Activated CD4-positive, alpha-beta T cell treated with anti-CD3 and anti-CD28 coated beads for 36 hours (primary cell): ENCODE measurements around the gene BCL2L15. TPM values are rescaled to one million over a fixed set of nuclear protein-coding genes. Genes with fewer than 3 reads are reported as not detected.

Experiments used
- ATAC-seq: fragments of 200-7000 bp; cut with Tn5 transposase; one replicate; pipeline ENCODE4 v1.10.0; 2021; ENCODE audit warnings: mild to moderate bottlenecking, moderate library complexity
- CTCF ChIA-PET: fragments of 350-600 bp; sonication (Branson Sonifier 250); formaldehyde crosslinking; loops from one replicate; lab custom pipeline; 2021; ENCODE audit warnings: antibody characterized with exemption; lab: Charles Lee
- POLR2A ChIA-PET: fragments of 350-600 bp; sonication (Branson Sonifier 250); formaldehyde crosslinking; loops from one replicate; lab custom pipeline; 2021; ENCODE audit warnings: antibody characterized with exemption, inconsistent platforms; lab: Charles Lee
- DNase-seq: peaks from one replicate; pipeline ENCODE4 v3.0.0-alpha.2; 2020
- H3K27ac Mint-ChIP-seq: one replicate; pipeline ENCODE4 v1.8.0; 2021; ENCODE audit warnings: mixed read lengths
- H3K27me3 Mint-ChIP-seq: one replicate; pipeline ENCODE4 v1.8.0; 2021; ENCODE audit warnings: mixed read lengths
- H3K36me3 Mint-ChIP-seq: one replicate; pipeline ENCODE4 v1.8.0; 2021; ENCODE audit warnings: low read depth, mixed read lengths
- H3K4me1 Mint-ChIP-seq: one replicate; pipeline ENCODE4 v1.8.0; 2021; ENCODE audit warnings: mixed read lengths
- H3K4me3 Mint-ChIP-seq: one replicate; pipeline ENCODE4 v1.8.0; 2021; ENCODE audit warnings: mild to moderate bottlenecking, moderate library complexity, mixed read lengths
- H3K9me3 Mint-ChIP-seq: one replicate; pipeline ENCODE4 v1.8.0; 2021; ENCODE audit warnings: low read depth, mixed read lengths
- intact Hi-C, 2 experiments: fragments of 100-400 bp; cut with DNase I in 1 of 2; cut with micrococcal nuclease in 1 of 2; formaldehyde crosslinking; loops; one replicate each; pipeline versions ENCODE4 v1.14.2 to v1.15.1; 2022 to 2024; cut with DNase I, micrococcal nuclease
- total RNA-seq, 2 experiments: library from RNA; stranded (reverse); gene quantifications; one replicate each; pipeline ENCODE4 v1.2.3, GENCODE V29; 2021

The BCL2L15 gene
- 1 to 10 TPM; 1.1 to 1.3 TPM for total RNA-seq

GRCh38 chr1:113887402-113888175 lies at the start of gene BCL2L15:
TSS of gene BCL2L15 (minus strand) at chr1:113887581. CDS start at chr1:113887375, 206 bp downstream.
- no peak within 1 kb of the TSS for H3K4me3 Mint-ChIP-seq
- H3K9me3 Mint-ChIP-seq = no peaks in the 10 kb centered on the region
- peaks cover 4% of the 10 kb centered on the region for H3K36me3 Mint-ChIP-seq
- no peaks in the 10 kb centered on the region for H3K27me3 Mint-ChIP-seq
- DNase-seq (no peak), ATAC-seq (no peak)
- H3K4me1 Mint-ChIP-seq = peaks cover 13% of the 10 kb centered on the region
- ChIA-PET CTCF (interaction anchor here (1.0 kb wide), 2 partner anchors 52 to 59 kb away, joined by 3 read pairs; no protein-coding TSS in a partner anchor), POLR2A (no interaction called here)
- intact Hi-C loops = no loop called here
- H3K27ac Mint-ChIP-seq = no peak within 1 kb of the TSS

DNA sequence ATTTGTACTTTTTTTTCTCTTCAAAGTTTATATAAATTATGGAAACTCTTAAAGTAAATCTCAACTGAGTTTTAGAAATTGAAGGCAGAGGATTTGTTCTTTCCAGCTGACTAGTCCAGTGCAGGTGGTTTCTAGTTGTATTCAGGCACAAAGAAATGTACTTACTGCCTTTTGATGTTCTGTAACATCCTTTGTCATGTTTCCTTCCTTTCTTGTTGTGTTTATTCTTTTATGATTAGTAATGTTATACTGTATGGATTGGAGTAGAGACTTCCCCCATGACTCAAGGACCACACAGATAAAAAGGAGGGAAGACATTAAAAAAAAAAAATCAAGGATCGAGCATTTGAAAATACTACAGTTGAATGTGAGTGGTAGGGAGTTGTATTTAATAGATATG lies 49.8 kb upstream of the BCL2L15 start:
- H3K4me1 Mint-ChIP-seq = peaks cover 85% of the 10 kb centered on the region
- ATAC-seq (no peak), DNase-seq (no peak)
- no peaks in the 10 kb centered on the region for H3K27me3 Mint-ChIP-seq
- peak overlapping the region; percentile 4 for H3K4me3 Mint-ChIP-seq
- intact Hi-C loops = no loop called here
- peaks cover 45% of the 10 kb centered on the region for H3K36me3 Mint-ChIP-seq
- H3K9me3 Mint-ChIP-seq = no peaks in the 10 kb centered on the region
- ChIA-PET POLR2A (no interaction called here), CTCF (interaction anchor here (2.1 to 13.6 kb wide), 2 partner anchors 13 to 21 kb away, joined by 8 to 155 read pairs; no protein-coding TSS in a partner anchor)
- peak overlapping the region; percentile 70 for H3K27ac Mint-ChIP-seq

GRCh38 chr1:113935970-113936369 lies 48.6 kb upstream of the BCL2L15 start:
- Mint-ChIP-seq H3K9me3 (no peaks in the 10 kb centered on the region), H3K27me3 (no peaks in the 10 kb centered on the region), H3K4me1 (peaks cover 86% of the 10 kb centered on the region), H3K4me3 (no peak overlapping the region), H3K36me3 (peaks cover 37% of the 10 kb centered on the region), H3K27ac (peak overlapping the region; percentile 44)
- intact Hi-C loops = no loop called here
- DNase-seq = no peak
- POLR2A ChIA-PET = no interaction called here
- ATAC-seq = no peak
- CTCF ChIA-PET = interaction anchor here (2.1 to 13.6 kb wide), 2 partner anchors 14 to 22 kb away, joined by 8 to 155 read pairs; no protein-coding TSS in a partner anchor

DNA sequence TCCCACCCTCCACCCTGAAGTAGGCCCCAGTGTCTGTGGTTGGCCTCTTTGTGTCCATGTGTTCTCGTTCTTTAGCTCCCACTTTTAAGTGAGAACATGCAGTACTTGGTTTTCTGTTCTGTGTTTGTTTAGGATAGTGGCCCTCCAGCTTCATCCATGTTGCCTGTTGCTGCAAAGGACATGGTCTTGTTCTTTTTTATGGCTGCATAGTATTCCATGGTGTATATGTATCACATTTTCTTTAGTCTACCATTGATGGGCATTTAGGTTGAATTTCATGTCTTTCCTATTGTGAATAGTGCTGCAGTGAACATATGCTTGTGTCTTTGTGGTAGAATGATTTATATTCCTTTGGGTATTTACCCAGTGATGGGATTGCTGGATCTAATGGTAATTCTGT lies 47.8 kb upstream of the BCL2L15 start:
- peak overlapping the region; percentile 61 for H3K27ac Mint-ChIP-seq
- H3K4me1 Mint-ChIP-seq = peaks cover 79% of the 10 kb centered on the region
- no peaks in the 10 kb centered on the region for H3K9me3 Mint-ChIP-seq
- H3K36me3 Mint-ChIP-seq = peaks cover 29% of the 10 kb centered on the region
- no peak overlapping the region for H3K4me3 Mint-ChIP-seq
- ATAC-seq (no peak), DNase-seq (no peak)
- ChIA-PET CTCF (interaction anchor here (0.6 to 13.6 kb wide), 4 partner anchors 15 to 168 kb away, joined by 3 to 155 read pairs (median 6); no protein-coding TSS in a partner anchor), POLR2A (interaction anchor here (0.6 kb wide), 2 partner anchors 39 to 129 kb away, joined by 4 to 5 read pairs; no protein-coding TSS in a partner anchor)
- no peaks in the 10 kb centered on the region for H3K27me3 Mint-ChIP-seq
- intact Hi-C loops = no loop called here

DNA sequence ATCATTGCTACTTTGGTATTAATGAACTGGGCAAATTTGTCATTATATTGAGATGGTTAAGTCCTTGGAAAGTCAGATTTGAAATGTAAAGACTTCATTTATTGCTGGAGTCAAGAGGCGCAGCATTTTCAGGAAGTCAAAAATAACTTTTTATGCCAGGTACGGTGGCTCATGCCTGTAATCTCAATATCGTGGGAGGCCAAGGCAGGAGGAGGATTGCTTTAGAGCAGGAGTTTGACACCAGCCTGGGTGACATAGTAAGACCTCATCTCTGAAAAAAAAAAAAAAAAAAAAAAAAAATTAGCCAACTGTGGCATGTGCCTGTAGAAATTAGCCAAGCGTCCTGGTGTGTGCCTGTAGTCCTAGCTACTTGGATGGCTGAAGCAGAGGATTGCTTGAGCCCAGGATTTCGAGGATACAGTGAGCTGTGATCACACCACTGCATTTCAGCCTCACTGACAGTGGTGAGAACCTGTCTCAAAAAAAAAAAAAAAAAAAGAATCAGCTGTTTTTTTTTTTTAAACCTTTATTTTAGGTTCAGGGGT lies 47.2 kb upstream of the BCL2L15 start:
- H3K36me3 Mint-ChIP-seq = peaks cover 29% of the 10 kb centered on the region
- no peak for ATAC-seq
- ChIA-PET POLR2A (interaction anchor here (0.6 kb wide), 2 partner anchors 40 to 128 kb away, joined by 4 to 5 read pairs; no protein-coding TSS in a partner anchor), CTCF (interaction anchor here (0.6 to 13.6 kb wide), 3 partner anchors 15 to 167 kb away, joined by 3 to 155 read pairs (median 4); no protein-coding TSS in a partner anchor)
- H3K9me3 Mint-ChIP-seq = no peaks in the 10 kb centered on the region
- H3K27me3 Mint-ChIP-seq = no peaks in the 10 kb centered on the region
- intact Hi-C loops = loop anchor here in 1 of 2 experiments (5.0 kb wide), 1 partner anchor 43 kb away; the partner anchor contains the start of gene OLFML3
- H3K27ac Mint-ChIP-seq = peak overlapping the region; percentile 90
- H3K4me3 Mint-ChIP-seq = peak overlapping the region; percentile 84
- no peak for DNase-seq
- peaks cover 73% of the 10 kb centered on the region for H3K4me1 Mint-ChIP-seq

DNA sequence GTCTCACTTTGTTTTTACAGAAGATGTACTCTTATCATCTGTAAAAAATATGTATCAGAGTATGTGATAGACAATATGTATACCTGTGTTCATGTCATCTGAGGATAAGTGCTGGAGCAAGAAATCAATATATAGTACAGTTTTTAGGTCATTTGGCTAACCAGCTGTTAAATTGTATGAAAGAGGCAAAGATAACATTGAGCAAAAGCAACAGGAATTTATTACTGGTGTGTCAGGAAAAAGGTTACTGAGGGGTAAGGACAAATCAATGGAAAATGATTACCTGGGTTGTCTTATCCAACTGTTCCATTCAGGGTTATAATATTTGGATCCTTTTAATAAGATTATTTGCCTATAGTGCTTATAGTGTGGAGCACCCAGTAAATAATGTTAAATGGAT lies 46.6 kb upstream of the BCL2L15 start:
- intact Hi-C loops = loop anchor here in 1 of 2 experiments (5.0 kb wide), 1 partner anchor 43 kb away; the partner anchor contains the start of gene OLFML3
- peaks cover 26% of the 10 kb centered on the region for H3K36me3 Mint-ChIP-seq

GRCh38 chr1:113931451-113931851 lies 44.1 kb upstream of the BCL2L15 start:
- ChIA-PET POLR2A (interaction anchor here (0.6 to 4.3 kb wide), 7 partner anchors 9 to 572 kb away, joined by 3 to 78 read pairs (median 5); partner anchors contain the start of genes AP4B1 and DCLRE1B), CTCF (interaction anchor here (0.7 to 13.6 kb wide), 6 partner anchors 9 to 99 kb away, joined by 4 to 155 read pairs (median 20); partner anchors contain the start of genes AP4B1 and DCLRE1B)
- intact Hi-C loops = loop anchor here (1.0 to 5.0 kb wide), 4 partner anchors 9 to 1313 kb away; partner anchors contain the start of genes CAPZA1 (in 1 of the 2), OLFML3 (in 1 of the 2) and ST7L (in 1 of the 2)
- DNase-seq (no peak), ATAC-seq (no peak)
- Mint-ChIP-seq H3K9me3 (no peaks in the 10 kb centered on the region), H3K4me1 (peaks cover 61% of the 10 kb centered on the region), H3K27me3 (no peaks in the 10 kb centered on the region), H3K27ac (peak overlapping the region; percentile 90), H3K36me3 (peaks cover 17% of the 10 kb centered on the region), H3K4me3 (peak overlapping the region; percentile 84)

More for the DNA sequence above, 46.6 kb upstream of the BCL2L15 start:
- Mint-ChIP-seq H3K27me3 (no peaks in the 10 kb centered on the region), H3K4me3 (peak overlapping the region; percentile 84), H3K27ac (peak overlapping the region; percentile 90), H3K9me3 (no peaks in the 10 kb centered on the region), H3K4me1 (peaks cover 67% of the 10 kb centered on the region)
- DNase-seq (no peak), ATAC-seq (no peak)
- ChIA-PET CTCF (interaction anchor here (0.9 to 13.6 kb wide), 2 partner anchors 16 to 122 kb away, joined by 3 to 155 read pairs; partner anchors contain the start of gene RSBN1), POLR2A (no interaction called here)

- peaks cover 53% of the 10 kb centered on the region for H3K4me1 Mint-ChIP-seq
- peak overlapping the region; percentile 84 for H3K4me3 Mint-ChIP-seq
- DNase-seq = peak; percentile 81
- H3K9me3 Mint-ChIP-seq = no peaks in the 10 kb centered on the region
- intact Hi-C loops = loop anchor here (1.0 to 5.0 kb wide), 7 partner anchors 10 to 1312 kb away; partner anchors contain the start of genes CAPZA1 (in 1 of the 2), MAGI3 (in 1 of the 2), OLFML3 (in 1 of the 2) and PTPN22 (in 1 of the 2)
- H3K27ac Mint-ChIP-seq = peak overlapping the region; percentile 90
- peaks cover 17% of the 10 kb centered on the region for H3K36me3 Mint-ChIP-seq
- ATAC-seq = peak; percentile 63
- ChIA-PET CTCF (interaction anchor here (0.7 to 13.6 kb wide), 12 partner anchors 9 to 118 kb away, joined by 3 to 155 read pairs (median 4); partner anchors contain the start of genes AP4B1, DCLRE1B and RSBN1), POLR2A (interaction anchor here (0.6 to 4.3 kb wide), 12 partner anchors 10 to 171 kb away, joined by 3 to 78 read pairs (median 4); partner anchors contain the start of genes AP4B1, DCLRE1B, PHTF1 and RSBN1)
- H3K27me3 Mint-ChIP-seq = no peaks in the 10 kb centered on the region
These were observed 43.2 kb upstream of the BCL2L15 start for GRCh38 chr1:113930499-113931161.

- POLR2A ChIA-PET = interaction anchor here (0.6 to 4.3 kb wide), 16 partner anchors 10 to 1159 kb away, joined by 3 to 78 read pairs (median 4); partner anchors contain the start of genes AP4B1, DCLRE1B, PHTF1 and RSBN1
- Mint-ChIP-seq H3K27me3 (no peaks in the 10 kb centered on the region), H3K9me3 (no peaks in the 10 kb centered on the region), H3K36me3 (peaks cover 11% of the 10 kb centered on the region), H3K4me3 (peak overlapping the region; percentile 84), H3K27ac (peak overlapping the region; percentile 90), H3K4me1 (peaks cover 46% of the 10 kb centered on the region)
- ATAC-seq (peak; percentile 40), DNase-seq (peak; percentile 82)
- intact Hi-C loops = loop anchor here (1.0 to 5.0 kb wide), 14 partner anchors 17 to 1311 kb away; partner anchors contain the start of genes DCLRE1B (in 2 of the 2), OLFML3 (in 2 of the 2), PTPN22 (in 2 of the 2) and RSBN1 (in 2 of the 2)
- CTCF ChIA-PET = interaction anchor here (0.9 to 13.6 kb wide), 13 partner anchors 10 to 118 kb away, joined by 3 to 155 read pairs (median 5); partner anchors contain the start of genes AP4B1, DCLRE1B and RSBN1
These were observed 42.5 kb upstream of the BCL2L15 start for GRCh38 chr1:113929750-113930498.
